Measurements from ENCODE around the gene ASCC3. TPM values are rescaled to one million over a fixed set of nuclear protein-coding genes. Genes with fewer than 3 reads are reported as not detected.

Gene ASCC3
- total RNA-seq, 1 donor from 2014 or later, result 12.7 TPM

DNA sequence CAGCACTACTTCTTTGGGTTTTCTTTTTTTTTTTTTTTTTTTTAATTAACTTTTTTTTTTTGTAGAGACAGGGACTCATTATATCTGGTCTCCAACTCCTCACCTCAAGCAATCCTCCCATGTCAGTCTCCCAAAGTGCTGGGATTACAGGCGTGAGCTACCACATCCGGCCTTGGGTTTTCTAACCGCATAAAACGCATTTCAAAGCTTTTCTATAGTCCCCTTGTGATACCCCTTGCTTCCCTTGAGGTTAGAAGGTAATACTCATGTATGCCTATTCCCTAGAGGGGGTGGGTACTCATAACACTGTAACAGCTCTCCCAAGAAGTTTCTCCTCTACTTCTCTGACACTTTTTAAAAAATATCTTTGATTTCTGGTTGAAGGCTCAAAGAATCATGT is 23.9 kb upstream of the ASCC3 start:
- no peaks in the 10 kb centered on the region for H3K9me3 ChIP-seq
- no peak overlapping the region for H3K4me3 ChIP-seq
- H3K4me1 ChIP-seq, result no peaks in the 10 kb centered on the region
- no peak for DNase-seq (ENCODE audit: low spot score in 2 of 2)
- H3K27me3 ChIP-seq, result no peaks in the 10 kb centered on the region
- TF ChIP-seq, protein P1, sequence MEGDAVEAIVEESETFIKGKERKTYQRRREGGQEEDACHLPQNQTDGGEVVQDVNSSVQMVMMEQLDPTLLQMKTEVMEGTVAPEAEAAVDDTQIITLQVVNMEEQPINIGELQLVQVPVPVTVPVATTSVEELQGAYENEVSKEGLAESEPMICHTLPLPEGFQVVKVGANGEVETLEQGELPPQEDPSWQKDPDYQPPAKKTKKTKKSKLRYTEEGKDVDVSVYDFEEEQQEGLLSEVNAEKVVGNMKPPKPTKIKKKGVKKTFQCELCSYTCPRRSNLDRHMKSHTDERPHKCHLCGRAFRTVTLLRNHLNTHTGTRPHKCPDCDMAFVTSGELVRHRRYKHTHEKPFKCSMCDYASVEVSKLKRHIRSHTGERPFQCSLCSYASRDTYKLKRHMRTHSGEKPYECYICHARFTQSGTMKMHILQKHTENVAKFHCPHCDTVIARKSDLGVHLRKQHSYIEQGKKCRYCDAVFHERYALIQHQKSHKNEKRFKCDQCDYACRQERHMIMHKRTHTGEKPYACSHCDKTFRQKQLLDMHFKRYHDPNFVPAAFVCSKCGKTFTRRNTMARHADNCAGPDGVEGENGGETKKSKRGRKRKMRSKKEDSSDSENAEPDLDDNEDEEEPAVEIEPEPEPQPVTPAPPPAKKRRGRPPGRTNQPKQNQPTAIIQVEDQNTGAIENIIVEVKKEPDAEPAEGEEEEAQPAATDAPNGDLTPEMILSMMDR (IDR thresholded peaks at IDR 0.05), result no peak
- no peaks in the 10 kb centered on the region for H3K36me3 ChIP-seq
- no peak overlapping the region for H3K27ac ChIP-seq
- intact Hi-C loops (cut with DNase I), result no loop called here

DNA sequence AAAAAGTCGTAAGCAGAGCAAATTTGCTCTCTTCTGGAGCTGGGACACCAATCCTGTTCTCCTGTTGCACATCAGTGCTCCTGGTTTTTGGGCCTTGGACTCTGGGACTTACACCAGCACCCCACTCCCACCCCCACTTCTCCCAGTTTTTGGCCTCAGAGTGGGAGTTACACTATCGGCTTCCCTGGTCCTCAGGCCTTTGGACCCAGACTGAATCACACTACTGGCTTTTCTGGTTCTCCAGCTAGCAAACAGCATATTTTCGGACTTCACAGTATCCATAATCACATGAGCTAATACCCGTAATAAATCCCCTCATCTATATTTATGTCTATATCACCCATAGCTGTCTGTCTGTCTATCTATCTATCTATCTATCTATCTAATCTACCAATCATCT is 23.2 kb upstream of the ASCC3 start:
- Histone ChIP-seq H3K4me1 (no peaks in the 10 kb centered on the region), H3K4me3 (no peak overlapping the region), H3K9me3 (no peaks in the 10 kb centered on the region), H3K36me3 (no peaks in the 10 kb centered on the region), H3K27ac (no peak overlapping the region), H3K27me3 (no peaks in the 10 kb centered on the region)
- TF ChIP-seq, protein P1 (IDR thresholded peaks at IDR 0.05), result no peak
- no peak for DNase-seq (ENCODE audit: low spot score in 2 of 2)
- intact Hi-C loops (cut with DNase I), result no loop called here

DNA sequence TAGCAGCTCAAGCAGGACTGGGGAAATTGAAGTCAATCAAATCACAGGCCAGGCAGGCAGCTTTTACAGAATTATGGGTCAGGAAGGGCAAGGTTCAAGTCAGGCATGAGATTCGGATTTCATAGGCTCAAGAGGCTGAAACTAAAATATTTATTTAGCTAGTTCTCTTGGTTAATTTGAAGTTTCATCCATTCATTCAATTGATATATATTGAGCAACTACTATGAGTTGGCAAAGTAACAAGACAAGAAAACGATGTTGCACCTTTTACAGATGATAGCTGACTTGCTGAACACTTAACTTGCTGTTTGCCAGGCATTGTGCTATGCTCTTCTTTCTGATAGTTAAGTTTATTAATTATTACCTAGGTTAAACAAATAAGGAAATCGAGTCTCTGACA is 20.5 kb upstream of the ASCC3 start:
- intact Hi-C loops (cut with DNase I), result no loop called here
- Histone ChIP-seq H3K9me3 (no peaks in the 10 kb centered on the region), H3K4me3 (no peak overlapping the region), H3K27ac (no peak overlapping the region), H3K27me3 (no peaks in the 10 kb centered on the region), H3K36me3 (no peaks in the 10 kb centered on the region), H3K4me1 (no peaks in the 10 kb centered on the region)
- TF ChIP-seq, protein P1 (IDR thresholded peaks at IDR 0.05), result no peak
- DNase-seq (ENCODE audit: low spot score in 2 of 2), result no peak

DNA sequence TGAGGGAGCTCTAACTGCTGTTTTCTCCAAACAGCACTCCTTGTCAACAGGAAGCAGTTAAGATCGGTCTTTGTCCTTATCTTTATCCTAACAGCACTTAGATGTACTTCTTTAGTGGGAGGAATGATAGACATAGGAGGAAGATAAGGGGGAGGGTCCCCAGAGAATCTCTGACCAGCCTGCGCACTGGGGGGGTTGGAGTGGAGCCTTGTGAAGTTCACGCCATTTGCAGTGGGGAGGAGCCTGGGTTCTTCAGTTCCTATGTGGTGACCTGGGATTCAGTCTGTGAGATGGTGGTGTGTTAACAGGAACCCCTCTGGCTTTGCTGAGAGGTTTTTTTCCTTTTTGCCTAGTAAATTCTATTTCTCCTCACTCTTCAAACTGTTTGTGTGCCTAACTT is 18.1 kb upstream of the ASCC3 start:
- Histone ChIP-seq H3K27ac (no peak overlapping the region), H3K9me3 (no peaks in the 10 kb centered on the region), H3K27me3 (no peaks in the 10 kb centered on the region), H3K4me1 (no peaks in the 10 kb centered on the region), H3K4me3 (no peak overlapping the region), H3K36me3 (no peaks in the 10 kb centered on the region)
- intact Hi-C loops (cut with DNase I), result no loop called here
- TF ChIP-seq, protein P1 (IDR thresholded peaks at IDR 0.05), result no peak
- DNase-seq (ENCODE audit: low spot score in 2 of 2), result no peak

DNA sequence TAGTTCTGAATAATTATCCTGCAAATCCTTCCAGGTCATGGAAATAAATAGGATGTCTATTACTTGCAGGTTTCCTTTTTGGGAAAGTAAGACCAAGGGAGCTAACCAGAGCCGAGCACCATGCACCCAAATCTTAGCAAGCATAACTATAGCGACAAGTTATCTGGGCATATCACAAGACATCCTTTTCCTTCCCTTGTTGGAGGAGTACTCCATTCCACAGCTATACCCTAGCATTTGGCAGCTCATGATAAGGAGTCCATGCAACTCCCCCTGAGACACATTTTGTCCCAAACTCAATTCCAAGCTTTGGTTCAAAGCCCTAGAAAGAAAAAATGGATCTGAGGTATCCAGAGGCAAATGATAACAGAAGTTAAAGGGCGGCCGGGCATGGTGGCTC is 16.5 kb upstream of the ASCC3 start:
- no peak overlapping the region for H3K27ac ChIP-seq
- H3K4me3 ChIP-seq, result no peak overlapping the region
- no peaks in the 10 kb centered on the region for H3K9me3 ChIP-seq
- no peaks in the 10 kb centered on the region for H3K4me1 ChIP-seq
- no peaks in the 10 kb centered on the region for H3K27me3 ChIP-seq
- no peak for DNase-seq (ENCODE audit: low spot score in 2 of 2)
- intact Hi-C loops (cut with DNase I), result no loop called here
- TF ChIP-seq, protein P1 (IDR thresholded peaks at IDR 0.05), result no peak
- no peaks in the 10 kb centered on the region for H3K36me3 ChIP-seq

DNA sequence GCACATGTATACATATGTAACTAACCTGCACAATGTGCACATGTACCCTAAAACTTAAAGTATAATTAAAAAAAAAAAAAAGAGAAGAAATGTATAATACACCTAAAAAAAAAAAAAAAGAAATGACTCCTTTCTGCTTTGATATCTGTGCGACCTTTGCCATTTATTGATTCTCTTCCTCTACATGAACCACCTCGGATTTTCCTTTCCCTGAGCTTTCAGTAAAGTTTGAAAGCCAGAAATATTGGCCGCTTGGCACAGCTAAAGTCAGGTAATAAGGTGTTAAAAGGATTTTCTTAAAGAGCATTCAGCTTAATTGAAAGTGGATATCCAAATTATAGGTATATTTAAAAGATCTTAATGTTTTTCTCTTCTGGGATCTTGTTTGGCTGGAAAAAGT is 12.6 kb upstream of the ASCC3 start:
- Histone ChIP-seq H3K27me3 (no peaks in the 10 kb centered on the region), H3K36me3 (no peaks in the 10 kb centered on the region), H3K9me3 (no peaks in the 10 kb centered on the region), H3K4me3 (no peak overlapping the region), H3K27ac (no peak overlapping the region), H3K4me1 (peaks cover 0 to 2% of the 10 kb centered on the region in 2 donors)
- intact Hi-C loops (cut with DNase I), result no loop called here
- DNase-seq (ENCODE audit: low spot score in 2 of 2), result no peak
- TF ChIP-seq, protein P1 (IDR thresholded peaks at IDR 0.05), result no peak

Data from ascending aorta (tissue), 2 donors.